MM.1S (cell line): ENCODE data around the gene CACFD1.

Experiments used
- CTCF ChIP-seq: fragments of 300-600 bp; sonication (generic); IDR thresholded peaks from 2 replicates; pipeline ENCODE4 v1.5.1; 2016; ENCODE audit warnings: antibody characterized with exemption, low read length, mixed read lengths
- EZH2phosphoT487 ChIP-seq: fragments of 300-600 bp; sonication (generic); IDR thresholded peaks from 2 replicates; pipeline ENCODE4 v1.6.1; 2018; ENCODE audit warnings: antibody characterized with exemption, low read length

- TF ChIP-seq EZH2phosphoT487 (no peak), CTCF (no peak)
These were observed 48.3 kb downstream of the CACFD1 start for GRCh38 chr9:133508046-133508445.
